Measurements from ENCODE around the gene NSD1. TPM values are rescaled to one million over a fixed set of nuclear protein-coding genes. Genes with fewer than 3 reads are reported as not detected.

The NSD1 gene
- total RNA-seq, 1 donor from 2014 or later = 178 TPM

DNA sequence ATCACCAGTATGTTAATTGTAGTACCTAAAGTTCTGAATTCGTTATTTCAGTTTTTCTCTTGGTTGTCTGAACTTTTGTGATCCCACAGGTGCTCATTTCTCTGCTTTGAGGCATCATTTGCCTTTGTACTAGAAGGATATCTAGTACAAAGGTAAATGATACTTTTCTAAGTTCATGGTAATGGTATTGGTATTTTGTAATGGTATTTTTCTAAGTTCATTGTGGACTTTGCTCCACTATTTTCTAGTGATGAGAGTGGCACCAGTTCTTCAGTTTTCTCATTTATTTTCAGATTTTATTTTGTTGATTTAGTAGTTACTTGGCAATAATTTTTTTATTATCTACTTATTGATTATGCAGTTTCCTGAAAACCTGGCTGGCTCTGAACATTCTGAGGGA, 127.9 kb downstream of the NSD1 start:
- H3K9me3 Mint-ChIP-seq (ENCODE audit: low read depth) = no peaks in the 10 kb centered on the region
- peak overlapping the region; percentile 49 for H3K27ac Mint-ChIP-seq
- peaks cover 39% of the 10 kb centered on the region for H3K36me3 Mint-ChIP-seq (ENCODE audit: insufficient read depth)
- no peak overlapping the region for H3K4me3 Mint-ChIP-seq (ENCODE audit: low read depth)
- TF ChIP-seq, protein P1, sequence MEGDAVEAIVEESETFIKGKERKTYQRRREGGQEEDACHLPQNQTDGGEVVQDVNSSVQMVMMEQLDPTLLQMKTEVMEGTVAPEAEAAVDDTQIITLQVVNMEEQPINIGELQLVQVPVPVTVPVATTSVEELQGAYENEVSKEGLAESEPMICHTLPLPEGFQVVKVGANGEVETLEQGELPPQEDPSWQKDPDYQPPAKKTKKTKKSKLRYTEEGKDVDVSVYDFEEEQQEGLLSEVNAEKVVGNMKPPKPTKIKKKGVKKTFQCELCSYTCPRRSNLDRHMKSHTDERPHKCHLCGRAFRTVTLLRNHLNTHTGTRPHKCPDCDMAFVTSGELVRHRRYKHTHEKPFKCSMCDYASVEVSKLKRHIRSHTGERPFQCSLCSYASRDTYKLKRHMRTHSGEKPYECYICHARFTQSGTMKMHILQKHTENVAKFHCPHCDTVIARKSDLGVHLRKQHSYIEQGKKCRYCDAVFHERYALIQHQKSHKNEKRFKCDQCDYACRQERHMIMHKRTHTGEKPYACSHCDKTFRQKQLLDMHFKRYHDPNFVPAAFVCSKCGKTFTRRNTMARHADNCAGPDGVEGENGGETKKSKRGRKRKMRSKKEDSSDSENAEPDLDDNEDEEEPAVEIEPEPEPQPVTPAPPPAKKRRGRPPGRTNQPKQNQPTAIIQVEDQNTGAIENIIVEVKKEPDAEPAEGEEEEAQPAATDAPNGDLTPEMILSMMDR (IDR thresholded peaks at IDR 0.05; ENCODE audit: unreplicated experiment) = no peak
- no peaks in the 10 kb centered on the region for H3K27me3 Mint-ChIP-seq
- DNase-seq (ENCODE audit: low spot score, unreplicated experiment) = no peak
- H3K4me1 Mint-ChIP-seq (ENCODE audit: low read depth) = peaks cover 17% of the 10 kb centered on the region

DNA sequence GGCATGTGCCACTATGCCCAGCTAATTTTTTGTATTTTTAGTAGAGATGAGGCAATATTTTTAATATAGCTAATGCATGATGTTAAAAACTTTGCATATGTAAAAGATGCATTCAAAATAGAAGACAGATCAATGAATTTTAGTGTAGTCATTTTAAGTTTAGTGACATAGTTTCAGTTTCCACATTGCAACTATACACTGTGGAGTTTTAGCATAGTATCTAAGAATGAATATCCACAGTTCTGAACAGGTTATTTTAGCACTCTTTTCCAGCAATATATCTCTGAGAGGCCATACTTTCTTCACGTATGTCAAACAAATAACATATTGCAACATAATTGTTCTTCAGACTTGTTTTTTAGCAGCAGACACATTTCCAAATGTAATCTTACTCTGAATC, 130.6 kb downstream of the NSD1 start:
- TF ChIP-seq, protein P1 (IDR thresholded peaks at IDR 0.05; ENCODE audit: unreplicated experiment) = no peak
- H3K36me3 Mint-ChIP-seq (ENCODE audit: insufficient read depth) = peaks cover 37% of the 10 kb centered on the region
- H3K27me3 Mint-ChIP-seq = no peaks in the 10 kb centered on the region
- no peaks in the 10 kb centered on the region for H3K9me3 Mint-ChIP-seq (ENCODE audit: low read depth)
- H3K27ac Mint-ChIP-seq = no peak overlapping the region
- DNase-seq (ENCODE audit: low spot score, unreplicated experiment) = no peak
- H3K4me1 Mint-ChIP-seq (ENCODE audit: low read depth) = peaks cover 17% of the 10 kb centered on the region
- no peak overlapping the region for H3K4me3 Mint-ChIP-seq (ENCODE audit: low read depth)

DNA sequence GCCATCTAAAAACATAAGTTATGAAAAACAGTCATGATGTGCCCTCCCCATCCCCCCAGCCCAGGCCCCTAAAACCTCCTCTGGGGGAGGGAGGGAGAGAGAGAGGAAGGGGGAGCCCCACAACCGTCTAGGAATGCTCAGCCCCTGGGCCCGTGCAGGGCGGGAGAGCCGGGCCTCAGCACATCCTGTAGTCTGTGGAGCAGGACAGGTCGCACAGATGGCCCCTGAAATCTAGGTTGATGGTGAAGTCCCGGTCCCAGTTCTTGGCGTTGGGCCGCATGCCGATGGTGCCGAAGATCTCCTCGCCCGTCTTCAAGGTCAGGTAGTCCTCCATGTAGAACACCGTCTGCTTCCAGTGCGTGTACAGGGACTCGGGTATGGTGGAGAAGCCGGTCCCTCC, 131.8 kb downstream of the NSD1 start:
- no peaks in the 10 kb centered on the region for H3K27me3 Mint-ChIP-seq

DNA sequence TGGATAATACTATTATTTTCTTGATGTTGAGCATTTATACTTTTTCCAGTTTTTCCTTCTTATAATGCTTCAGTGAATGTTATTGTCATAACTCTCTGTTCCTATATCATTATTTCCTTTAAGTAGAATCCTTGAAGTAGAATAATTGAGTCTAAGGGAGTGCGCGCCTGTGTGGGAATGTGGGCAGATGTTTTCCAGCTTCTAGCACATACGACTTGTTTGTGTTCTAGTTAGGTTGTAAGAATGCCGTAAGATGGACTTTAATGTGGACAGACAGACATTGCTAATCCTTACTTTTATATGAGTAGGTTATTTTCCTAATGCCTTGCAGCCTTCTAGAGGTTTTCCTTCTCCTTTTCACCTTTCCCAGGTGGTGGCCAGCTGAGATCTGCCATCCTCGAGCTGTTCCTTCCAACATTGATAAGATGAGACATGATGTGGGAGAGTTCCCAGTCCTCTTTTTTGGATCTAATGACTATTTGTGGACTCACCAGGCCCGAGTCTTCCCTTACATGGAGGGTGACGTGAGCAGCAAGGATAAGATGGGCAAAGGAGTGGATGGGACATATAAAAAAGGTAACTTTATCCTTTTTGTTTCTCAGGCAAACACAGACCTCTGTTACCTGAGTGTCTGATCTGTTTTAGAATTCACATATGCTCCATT, 135.8 kb downstream of the NSD1 start:
- TF ChIP-seq, protein P1 (IDR thresholded peaks at IDR 0.05; ENCODE audit: unreplicated experiment) = no peak
- DNase-seq (ENCODE audit: low spot score, unreplicated experiment) = no peak
- Mint-ChIP-seq H3K4me1 (ENCODE audit: low read depth) (peaks cover 2% of the 10 kb centered on the region), H3K4me3 (ENCODE audit: low read depth) (no peak overlapping the region), H3K27me3 (no peaks in the 10 kb centered on the region), H3K27ac (peak overlapping the region; percentile 11), H3K36me3 (ENCODE audit: insufficient read depth) (peaks cover 33% of the 10 kb centered on the region), H3K9me3 (ENCODE audit: low read depth) (no peaks in the 10 kb centered on the region)

More for the DNA sequence above, 131.8 kb downstream of the NSD1 start:
- Mint-ChIP-seq H3K36me3 (ENCODE audit: insufficient read depth) (peaks cover 38% of the 10 kb centered on the region), H3K4me3 (ENCODE audit: low read depth) (no peak overlapping the region), H3K9me3 (ENCODE audit: low read depth) (no peaks in the 10 kb centered on the region), H3K4me1 (ENCODE audit: low read depth) (peaks cover 17% of the 10 kb centered on the region), H3K27ac (no peak overlapping the region)
- TF ChIP-seq, protein P1 (IDR thresholded peaks at IDR 0.05; ENCODE audit: unreplicated experiment) = no peak
- DNase-seq (ENCODE audit: low spot score, unreplicated experiment) = no peak

DNA sequence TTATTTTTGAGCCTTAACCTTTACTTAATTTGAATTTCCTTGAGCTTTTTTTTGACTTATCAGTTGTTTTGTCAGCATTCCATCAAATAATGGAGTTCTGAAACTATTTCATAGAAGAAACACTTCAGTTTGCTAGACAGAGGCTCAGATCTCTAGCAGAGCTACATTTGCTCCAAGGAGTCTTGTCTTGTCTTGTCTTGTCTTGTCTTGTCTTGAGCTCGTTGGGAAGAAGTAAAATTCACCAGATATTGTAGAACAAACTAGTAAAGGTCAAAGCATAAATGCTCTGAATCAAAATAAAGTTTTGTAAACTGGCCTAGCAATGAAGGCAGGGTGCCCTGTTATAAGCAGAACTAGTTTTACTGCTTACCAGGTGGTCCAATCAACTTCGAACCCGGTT, 136.4 kb downstream of the NSD1 start:
- no peaks in the 10 kb centered on the region for H3K27me3 Mint-ChIP-seq
- TF ChIP-seq, protein P1 (IDR thresholded peaks at IDR 0.05; ENCODE audit: unreplicated experiment) = no peak
- no peak overlapping the region for H3K4me3 Mint-ChIP-seq (ENCODE audit: low read depth)
- H3K4me1 Mint-ChIP-seq (ENCODE audit: low read depth) = peaks cover 2% of the 10 kb centered on the region
- H3K27ac Mint-ChIP-seq = no peak overlapping the region
- H3K36me3 Mint-ChIP-seq (ENCODE audit: insufficient read depth) = peaks cover 33% of the 10 kb centered on the region
- DNase-seq (ENCODE audit: low spot score, unreplicated experiment) = no peak
- H3K9me3 Mint-ChIP-seq (ENCODE audit: low read depth) = no peaks in the 10 kb centered on the region

Data from progenitor cell of endocrine pancreas (in vitro differentiated cells).